ENCODE data around the gene SORCS1. TPM values are rescaled to one million over a fixed set of nuclear protein-coding genes. Genes with fewer than 3 reads are reported as not detected.

Gene SORCS1
- total and polyA plus RNA-seq, 4 experiments from 2014 or later: not detected

DNA sequence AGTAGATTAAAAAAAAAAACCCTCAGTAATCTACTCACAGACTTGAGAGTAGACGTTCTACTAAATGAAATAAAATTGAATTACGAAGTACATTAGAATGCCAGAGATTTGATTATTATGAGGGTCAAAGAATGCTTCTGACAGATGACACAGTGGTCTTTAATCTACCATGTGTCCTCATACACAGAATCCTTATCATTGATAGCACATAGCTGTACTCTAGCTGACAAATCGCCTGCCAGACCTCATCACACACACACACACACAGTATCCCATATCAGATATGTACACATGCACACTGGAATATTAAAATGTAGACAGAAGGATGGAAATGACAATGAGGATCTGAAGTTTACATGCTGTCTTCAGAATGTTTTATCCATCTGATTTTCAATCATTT is 104.6 kb downstream of the SORCS1 start:
- H3K27ac Mint-ChIP-seq: no peak overlapping the region
- Histone ChIP-seq H3K27me3 (ENCODE audit: insufficient read depth, low read length) (no peaks in the 10 kb centered on the region), H3K4me1 (ENCODE audit: insufficient read depth, low read length) (no peaks in the 10 kb centered on the region), H3K9me3 (ENCODE audit: control insufficient read depth in 1 of 2, low read length in 2 of 2) (no peaks in the 10 kb centered on the region), H3K36me3 (ENCODE audit: insufficient read depth, low read length) (no peaks in the 10 kb centered on the region), H3K27ac (ENCODE audit: low read depth, low read length) (no peak overlapping the region), H3K4me3 (ENCODE audit: low read length in 2 of 2) (no peak overlapping the region)
- no peak for DNase-seq
- H3K4me3 Mint-ChIP-seq: no peak overlapping the region
- ChIA-PET CTCF (ENCODE audit: partially characterized antibody) (no interaction called here), POLR2A (ENCODE audit: partially characterized antibody) (no interaction called here)
- no peaks in the 10 kb centered on the region for H3K36me3 Mint-ChIP-seq
- H3K27me3 Mint-ChIP-seq: no peaks in the 10 kb centered on the region
- no peaks in the 10 kb centered on the region for H3K4me1 Mint-ChIP-seq
- intact Hi-C loops (cut with micrococcal nuclease): no loop called here
- peaks cover 0 to 7% (median 0%) of the 10 kb centered on the region in 8 donors for H3K9me3 Mint-ChIP-seq

DNA sequence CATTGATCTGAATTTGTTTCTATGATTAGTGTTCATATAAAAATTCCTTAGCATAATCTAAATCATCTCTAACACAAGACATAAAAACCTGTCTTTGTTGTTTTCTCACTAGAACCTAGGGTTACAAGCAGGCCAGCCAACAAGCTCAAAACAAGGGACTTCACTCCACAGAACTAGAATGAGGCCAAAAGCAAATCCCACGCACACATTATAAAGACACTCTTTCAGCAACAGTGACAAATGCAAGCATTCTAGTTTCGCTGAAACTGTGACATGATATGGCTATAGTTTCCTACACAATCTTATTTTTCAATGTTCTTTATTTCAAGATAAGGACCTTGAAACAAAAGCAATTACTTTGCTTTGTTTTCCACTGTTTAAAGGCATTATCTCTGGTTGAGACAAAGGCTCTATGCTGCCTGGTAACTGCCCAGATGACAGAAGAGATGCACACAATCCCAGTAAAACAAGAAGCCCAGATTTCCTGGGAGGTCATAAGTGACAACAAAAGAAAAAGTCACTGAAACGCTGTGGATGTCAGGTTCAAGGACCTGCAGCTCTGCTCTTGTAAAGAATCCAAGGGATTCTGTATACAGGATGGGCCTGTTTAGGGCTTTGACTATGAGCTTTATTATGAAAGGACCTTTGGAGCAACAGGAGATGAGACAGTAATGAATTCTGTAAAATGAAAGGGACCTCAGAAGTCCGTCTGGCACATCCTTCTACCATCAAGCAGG is 105.3 kb downstream of the SORCS1 start:
- H3K4me3 ChIP-seq (ENCODE audit: low read length in 2 of 2): no peak overlapping the region
- H3K9me3 Mint-ChIP-seq: peaks cover 0 to 7% (median 0%) of the 10 kb centered on the region in 8 donors
- H3K4me1 Mint-ChIP-seq: no peaks in the 10 kb centered on the region
- H3K27me3 ChIP-seq (ENCODE audit: insufficient read depth, low read length): no peaks in the 10 kb centered on the region
- H3K36me3 Mint-ChIP-seq: no peaks in the 10 kb centered on the region
- H3K36me3 ChIP-seq (ENCODE audit: insufficient read depth, low read length): no peaks in the 10 kb centered on the region
- no peak overlapping the region for H3K27ac Mint-ChIP-seq
- CTCF ChIA-PET (ENCODE audit: partially characterized antibody): no interaction called here
- H3K9me3 ChIP-seq (ENCODE audit: control insufficient read depth in 1 of 2, low read length in 2 of 2): no peaks in the 10 kb centered on the region
- no peak overlapping the region for H3K27ac ChIP-seq (ENCODE audit: low read depth, low read length)
- H3K4me1 ChIP-seq (ENCODE audit: insufficient read depth, low read length): no peaks in the 10 kb centered on the region
- DNase-seq: no peak
- intact Hi-C loops (cut with micrococcal nuclease): no loop called here
- H3K27me3 Mint-ChIP-seq: no peaks in the 10 kb centered on the region
- no peak overlapping the region for H3K4me3 Mint-ChIP-seq
- POLR2A ChIA-PET (ENCODE audit: partially characterized antibody): no interaction called here

DNA sequence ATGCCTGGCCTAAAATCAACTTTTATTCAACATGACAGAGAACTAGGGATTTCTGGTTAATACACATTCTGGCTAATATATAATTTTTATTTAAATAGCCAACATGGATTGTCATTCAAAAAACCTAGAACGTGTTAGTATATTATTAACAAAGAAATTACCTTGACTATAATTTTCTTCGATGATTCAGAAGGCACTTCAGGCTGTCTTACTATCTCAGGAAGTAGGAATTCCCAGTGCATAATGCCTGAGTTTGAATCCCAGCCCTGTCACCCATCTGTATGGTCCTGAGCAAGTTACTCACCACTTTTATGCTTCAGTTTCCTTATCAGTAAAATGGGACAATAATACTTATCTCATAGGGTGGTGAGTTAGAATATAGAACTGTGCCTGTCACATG is 106.2 kb downstream of the SORCS1 start:
- ChIA-PET CTCF (ENCODE audit: partially characterized antibody) (no interaction called here), POLR2A (ENCODE audit: partially characterized antibody) (no interaction called here)
- no peaks in the 10 kb centered on the region for H3K27me3 Mint-ChIP-seq
- no peaks in the 10 kb centered on the region for H3K4me1 Mint-ChIP-seq
- Histone ChIP-seq H3K27ac (ENCODE audit: low read depth, low read length) (no peak overlapping the region), H3K9me3 (ENCODE audit: control insufficient read depth in 1 of 2, low read length in 2 of 2) (no peaks in the 10 kb centered on the region), H3K27me3 (ENCODE audit: insufficient read depth, low read length) (no peaks in the 10 kb centered on the region), H3K4me1 (ENCODE audit: insufficient read depth, low read length) (no peaks in the 10 kb centered on the region), H3K4me3 (ENCODE audit: low read length in 2 of 2) (no peak overlapping the region), H3K36me3 (ENCODE audit: insufficient read depth, low read length) (no peaks in the 10 kb centered on the region)
- no peak overlapping the region for H3K4me3 Mint-ChIP-seq
- H3K27ac Mint-ChIP-seq: no peak overlapping the region
- intact Hi-C loops (cut with micrococcal nuclease): no loop called here
- no peak for DNase-seq
- H3K36me3 Mint-ChIP-seq: no peaks in the 10 kb centered on the region
- H3K9me3 Mint-ChIP-seq: peaks cover 0 to 7% (median 0%) of the 10 kb centered on the region in 8 donors

DNA sequence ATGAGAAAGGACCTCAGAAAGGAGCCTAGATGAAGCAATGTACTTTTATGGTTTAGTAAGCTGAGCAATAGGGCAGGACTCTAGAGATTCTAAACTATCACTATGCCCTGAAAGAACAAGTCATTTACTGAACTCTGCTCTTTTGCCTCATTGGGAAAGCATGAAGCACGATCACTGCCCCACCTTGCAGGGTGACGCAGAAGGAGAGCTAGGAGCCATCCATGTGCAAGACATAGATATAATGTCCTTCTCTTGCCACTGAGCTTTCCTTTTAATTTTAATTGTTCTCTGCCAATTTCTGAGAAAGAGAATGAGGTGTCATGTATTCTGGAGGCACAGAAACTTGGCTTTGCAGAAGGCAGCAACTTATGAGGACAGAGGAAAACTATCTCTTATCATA is 108.3 kb downstream of the SORCS1 start:
- intact Hi-C loops (cut with micrococcal nuclease): no loop called here
- POLR2A ChIA-PET (ENCODE audit: partially characterized antibody): no interaction called here
- Histone ChIP-seq H3K4me3 (ENCODE audit: low read length in 2 of 2) (no peak overlapping the region), H3K27me3 (ENCODE audit: insufficient read depth, low read length) (no peaks in the 10 kb centered on the region), H3K36me3 (ENCODE audit: insufficient read depth, low read length) (no peaks in the 10 kb centered on the region), H3K27ac (ENCODE audit: low read depth, low read length) (no peak overlapping the region), H3K4me1 (ENCODE audit: insufficient read depth, low read length) (no peaks in the 10 kb centered on the region), H3K9me3 (ENCODE audit: control insufficient read depth in 1 of 2, low read length in 2 of 2) (no peaks in the 10 kb centered on the region)
- Mint-ChIP-seq H3K36me3 (no peaks in the 10 kb centered on the region), H3K4me3 (no peak overlapping the region), H3K27ac (no peak overlapping the region), H3K4me1 (no peaks in the 10 kb centered on the region), H3K9me3 (peaks cover 0 to 7% (median 0%) of the 10 kb centered on the region in 8 donors), H3K27me3 (no peaks in the 10 kb centered on the region)
- no peak for DNase-seq
- CTCF ChIA-PET (ENCODE audit: partially characterized antibody): no interaction called here

DNA sequence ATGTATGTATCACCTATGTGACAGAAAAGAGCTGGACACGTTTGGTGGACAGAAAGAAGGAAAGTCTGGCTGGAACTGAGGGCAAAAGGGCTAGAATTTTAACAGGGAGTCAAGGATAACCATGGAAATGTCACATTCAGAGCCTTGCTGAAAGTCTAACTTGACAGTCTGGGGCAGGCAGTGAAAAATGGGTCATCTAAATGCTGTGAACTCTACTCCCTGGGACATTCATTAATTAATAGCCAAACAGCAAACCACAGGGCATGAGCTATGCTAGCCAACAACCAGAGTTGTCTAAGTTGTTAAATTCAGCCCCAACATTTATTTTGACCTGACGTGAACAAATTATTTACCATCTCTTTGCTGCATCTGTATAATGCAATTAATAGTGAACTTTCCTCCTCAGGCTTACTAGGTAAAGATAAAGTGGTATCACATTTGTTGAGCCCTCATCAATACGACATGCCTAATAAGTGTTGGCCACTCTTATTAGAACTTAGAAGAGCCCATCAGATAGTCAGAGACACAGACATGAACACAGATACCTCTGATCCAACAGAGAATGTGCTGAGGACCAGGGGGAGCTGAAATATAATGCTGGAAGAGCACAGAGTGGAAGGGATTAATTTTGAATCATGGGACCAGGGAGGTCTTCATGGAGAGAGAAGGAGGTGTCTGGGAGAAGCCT is 109.9 kb downstream of the SORCS1 start:
- no peak overlapping the region for H3K27ac ChIP-seq (ENCODE audit: low read depth, low read length)
- H3K9me3 ChIP-seq (ENCODE audit: control insufficient read depth in 1 of 2, low read length in 2 of 2): no peaks in the 10 kb centered on the region
- Mint-ChIP-seq H3K27ac (no peak overlapping the region), H3K4me1 (no peaks in the 10 kb centered on the region), H3K36me3 (no peaks in the 10 kb centered on the region), H3K4me3 (no peak overlapping the region), H3K9me3 (peaks cover 0 to 7% (median 0%) of the 10 kb centered on the region in 8 donors), H3K27me3 (no peaks in the 10 kb centered on the region)
- intact Hi-C loops (cut with micrococcal nuclease): no loop called here
- ChIA-PET POLR2A (ENCODE audit: partially characterized antibody) (no interaction called here), CTCF (ENCODE audit: partially characterized antibody) (no interaction called here)
- no peaks in the 10 kb centered on the region for H3K27me3 ChIP-seq (ENCODE audit: insufficient read depth, low read length)
- no peaks in the 10 kb centered on the region for H3K36me3 ChIP-seq (ENCODE audit: insufficient read depth, low read length)
- DNase-seq: no peak
- H3K4me3 ChIP-seq (ENCODE audit: low read length in 2 of 2): no peak overlapping the region
- no peaks in the 10 kb centered on the region for H3K4me1 ChIP-seq (ENCODE audit: insufficient read depth, low read length)

DNA sequence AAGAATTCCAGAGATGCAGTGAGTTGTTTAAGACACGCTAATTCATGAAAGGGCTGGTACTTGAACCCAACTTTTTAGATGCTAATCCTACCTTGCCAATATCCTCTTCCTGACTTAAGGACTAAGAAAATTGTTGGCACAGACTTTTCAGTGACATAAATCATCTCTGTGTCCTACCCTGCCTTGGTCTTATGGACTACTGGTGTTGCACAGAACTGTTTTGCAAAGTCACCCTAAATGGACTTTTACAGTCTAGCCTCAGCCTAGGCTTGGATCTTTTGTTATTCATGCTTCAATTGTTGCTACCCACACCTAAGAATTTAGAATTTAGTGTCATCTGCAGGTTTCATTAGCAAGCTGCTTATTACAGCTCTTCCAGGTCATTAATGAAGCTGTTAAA is 112.7 kb downstream of the SORCS1 start:
- no peaks in the 10 kb centered on the region for H3K4me1 ChIP-seq (ENCODE audit: insufficient read depth, low read length)
- no peak overlapping the region for H3K4me3 Mint-ChIP-seq
- H3K4me1 Mint-ChIP-seq: no peaks in the 10 kb centered on the region
- CTCF ChIA-PET (ENCODE audit: partially characterized antibody): no interaction called here
- intact Hi-C loops (cut with micrococcal nuclease): no loop called here
- no peak overlapping the region for H3K4me3 ChIP-seq (ENCODE audit: low read length in 2 of 2)
- no peak overlapping the region for H3K27ac Mint-ChIP-seq
- H3K27me3 Mint-ChIP-seq: no peaks in the 10 kb centered on the region
- peaks cover 0 to 6% (median 5%) of the 10 kb centered on the region in 8 donors for H3K9me3 Mint-ChIP-seq
- no peak overlapping the region for H3K27ac ChIP-seq (ENCODE audit: low read depth, low read length)
- POLR2A ChIA-PET (ENCODE audit: partially characterized antibody): no interaction called here
- no peaks in the 10 kb centered on the region for H3K27me3 ChIP-seq (ENCODE audit: insufficient read depth, low read length)
- H3K9me3 ChIP-seq (ENCODE audit: control insufficient read depth in 1 of 2, low read length in 2 of 2): no peaks in the 10 kb centered on the region
- DNase-seq: no peak
- H3K36me3 Mint-ChIP-seq: no peaks in the 10 kb centered on the region
- no peaks in the 10 kb centered on the region for H3K36me3 ChIP-seq (ENCODE audit: insufficient read depth, low read length)

DNA sequence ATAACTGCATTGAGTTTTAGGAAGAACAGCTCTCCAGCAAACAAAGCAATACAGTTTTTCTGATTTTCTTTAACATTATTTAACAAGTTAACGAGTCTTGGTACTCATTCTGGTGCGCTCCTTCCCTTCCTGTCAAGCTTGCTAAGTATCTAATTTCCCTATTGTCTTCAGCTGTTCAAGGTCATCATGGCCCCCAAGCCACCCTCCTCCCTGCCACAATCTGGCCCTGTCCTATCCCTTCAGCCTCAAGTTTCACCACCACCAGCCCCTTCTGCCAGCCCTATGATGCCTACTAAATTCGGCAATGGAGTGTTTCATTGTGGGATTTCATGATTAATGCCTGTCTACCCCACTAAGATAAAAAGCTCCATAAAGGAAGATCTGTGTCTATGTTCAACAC is 121.0 kb downstream of the SORCS1 start:
- no peaks in the 10 kb centered on the region for H3K36me3 Mint-ChIP-seq
- no peak overlapping the region for H3K27ac ChIP-seq (ENCODE audit: low read depth, low read length)
- H3K4me1 Mint-ChIP-seq: no peaks in the 10 kb centered on the region
- peaks cover 0 to 9% (median 7%) of the 10 kb centered on the region in 8 donors for H3K9me3 Mint-ChIP-seq
- H3K4me3 Mint-ChIP-seq: no peak overlapping the region
- no peak overlapping the region for H3K4me3 ChIP-seq (ENCODE audit: low read length in 2 of 2)
- H3K27me3 ChIP-seq (ENCODE audit: insufficient read depth, low read length): no peaks in the 10 kb centered on the region
- no peak for DNase-seq
- H3K36me3 ChIP-seq (ENCODE audit: insufficient read depth, low read length): no peaks in the 10 kb centered on the region
- intact Hi-C loops (cut with micrococcal nuclease): no loop called here
- H3K27me3 Mint-ChIP-seq: no peaks in the 10 kb centered on the region
- H3K27ac Mint-ChIP-seq: no peak overlapping the region
- no peaks in the 10 kb centered on the region for H3K9me3 ChIP-seq (ENCODE audit: control insufficient read depth in 1 of 2, low read length in 2 of 2)
- POLR2A ChIA-PET (ENCODE audit: partially characterized antibody): no interaction called here
- CTCF ChIA-PET (ENCODE audit: partially characterized antibody): no interaction called here
- no peaks in the 10 kb centered on the region for H3K4me1 ChIP-seq (ENCODE audit: insufficient read depth, low read length)
